Right ventricle myocardium inferior (tissue), 1 donor: Measurements from ENCODE around the gene ZNF674. TPM values are rescaled to one million over a fixed set of nuclear protein-coding genes. Genes with fewer than 3 reads are reported as not detected.
"Not testable (repeated sequence)": the region's sequence is repeated elsewhere in the genome, so short reads cannot be mapped to it uniquely, and the experiment has no call there.

ENCODE experiments used
- ATAC-seq: fragments of 200-7000 bp; cut with Tn5 transposase; one replicate; pipeline ENCODE4 v1.9.1; 2020; ENCODE audit warnings: mild to moderate bottlenecking, moderate library complexity
- DNase-seq: peaks from one replicate; pipeline ENCODE4 v3.0.0; 2021; ENCODE audit errors: missing footprints
- intact Hi-C: fragments of 100-400 bp; cut with DNase I; formaldehyde crosslinking; loops from one replicate; pipeline ENCODE4 v1.11.0; 2022
- total RNA-seq: library from RNA; stranded (reverse); fragmentation: NEBNext Ultra II Directional; extraction: Animal tissue kit (Norgen Biotek cat#: 25700); gene quantifications from one replicate; pipeline ENCODE4 v1.2.1, GENCODE V29; 2021
- donor health status: DM: no; HTN: yes; CAD: no; lungs with severe emphysema.

ZNF674 gene
- total RNA-seq, 1 donor from 2014 or later = 2.2 TPM

DNA sequence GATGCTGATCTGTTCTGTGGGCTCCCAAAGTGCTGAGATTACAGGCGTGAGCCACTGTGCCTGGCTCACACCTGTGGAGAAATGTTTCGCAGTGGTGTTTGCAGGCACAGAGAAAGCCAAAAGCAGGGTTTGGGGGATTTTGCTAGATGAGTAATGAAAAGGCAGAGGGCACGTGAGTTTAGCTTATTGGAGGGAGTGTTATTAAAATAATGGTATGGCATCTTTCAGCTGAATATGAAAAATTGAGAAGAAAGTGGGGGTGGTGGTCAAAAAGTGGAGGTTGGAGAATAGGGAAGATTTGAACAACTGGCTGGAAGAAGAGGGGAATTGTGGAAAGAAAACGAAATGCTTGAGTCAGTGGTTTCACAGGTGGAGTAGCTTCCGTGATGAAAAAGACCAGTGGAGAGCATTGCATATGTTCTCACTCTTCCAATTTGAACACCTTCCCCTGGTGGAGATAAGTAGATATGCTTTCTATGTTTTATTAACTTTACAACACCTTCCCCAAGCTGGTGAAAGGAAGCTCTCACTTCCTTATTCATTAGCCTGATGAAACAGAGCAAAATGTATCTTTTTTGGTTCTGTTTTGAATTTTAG lies 27.2 kb upstream of the ZNF674 start:
- intact Hi-C loops = loop anchor here (2.0 kb wide), 1 partner anchor 70 kb away; no protein-coding TSS in a partner anchor
- ATAC-seq (no peak), DNase-seq (no peak)

- intact Hi-C loops = loop anchor here (2.0 kb wide), 1 partner anchor 71 kb away; no protein-coding TSS in a partner anchor
- ATAC-seq (no peak), DNase-seq (no peak)
These were observed 26.5 kb upstream of the ZNF674 start for GRCh38 chrX:46571423-46572339.

- DNase-seq = no peak
These were observed 24.4 kb upstream of the ZNF674 start for GRCh38 chrX:46569621-46570020.

DNA sequence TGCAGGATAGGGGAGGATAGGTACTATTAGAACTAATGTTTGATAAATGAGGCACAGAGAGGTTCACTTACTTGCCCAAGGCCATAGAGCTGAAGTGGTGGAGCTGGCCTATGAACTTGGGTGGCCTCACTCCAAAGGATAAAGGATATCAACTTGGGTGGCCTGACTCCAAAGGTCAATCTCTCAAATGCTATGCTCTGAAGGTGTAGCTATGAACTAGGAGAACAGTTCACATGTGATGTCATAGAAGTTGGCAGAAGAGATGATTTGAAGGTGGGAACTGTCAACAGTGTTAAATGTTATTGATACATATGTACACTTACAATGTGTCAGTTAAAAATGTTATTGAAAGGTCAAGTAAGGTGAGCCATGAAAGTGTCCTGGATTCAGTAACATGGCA lies 22.2 kb upstream of the ZNF674 start:
- peak; percentile 46 for ATAC-seq
- intact Hi-C loops = no loop called here

More at GRCh38 chrX:46569621-46570020, 24.4 kb upstream of the ZNF674 start:
- intact Hi-C loops = no loop called here
- no peak for ATAC-seq

GRCh38 chrX:46561824-46562657 lies 16.8 kb upstream of the ZNF674 start:
- intact Hi-C loops = no loop called here
- DNase-seq (no peak), ATAC-seq (peak; percentile 59)

More for the DNA sequence above, 22.2 kb upstream of the ZNF674 start:
- DNase-seq = no peak

DNA sequence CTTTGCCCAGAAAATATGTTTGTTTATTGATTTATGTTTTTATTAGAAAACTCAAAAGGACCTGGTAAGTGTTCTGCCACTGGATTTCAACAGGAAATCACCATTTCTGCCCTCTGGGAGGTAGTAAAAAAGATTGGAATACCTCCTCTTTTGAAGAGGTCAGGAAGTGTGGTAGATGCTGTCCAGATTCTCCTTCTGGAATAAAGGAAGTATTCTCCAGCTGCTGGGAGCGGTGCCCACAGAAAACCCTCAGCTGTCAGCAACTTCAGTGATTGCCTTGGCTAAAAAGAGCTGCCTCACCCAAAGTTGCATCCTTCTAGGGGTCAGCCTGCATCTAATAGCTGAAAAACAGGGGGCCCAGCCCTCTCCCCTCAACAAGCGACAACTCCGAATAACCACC lies 13.8 kb upstream of the ZNF674 start:
- no peak for DNase-seq
- intact Hi-C loops = loop anchor here (5.0 kb wide), 1 partner anchor 128 kb away; no protein-coding TSS in a partner anchor
- ATAC-seq = no peak

DNA sequence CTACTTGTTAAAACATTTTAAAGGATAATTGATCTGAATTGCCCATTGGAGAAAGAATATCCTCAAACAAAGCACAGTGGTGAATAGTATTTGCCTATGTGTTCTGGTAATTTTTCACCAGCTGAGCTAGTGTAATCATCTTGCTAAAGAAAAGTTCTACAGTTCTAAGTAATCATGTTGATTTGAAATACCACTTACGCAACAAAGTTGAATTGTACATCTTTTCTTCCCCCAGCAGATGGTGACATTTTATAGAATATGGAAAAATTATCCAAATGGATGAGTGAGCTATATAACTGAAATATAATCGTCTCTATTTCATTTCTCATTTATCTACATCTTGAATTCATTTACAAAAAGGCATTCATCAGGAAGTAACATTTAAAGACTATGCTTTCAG lies 9.7 kb upstream of the ZNF674 start:
- DNase-seq (no peak), ATAC-seq (no peak)
- intact Hi-C loops = loop anchor here (5.0 kb wide), 1 partner anchor 132 kb away; no protein-coding TSS in a partner anchor

DNA sequence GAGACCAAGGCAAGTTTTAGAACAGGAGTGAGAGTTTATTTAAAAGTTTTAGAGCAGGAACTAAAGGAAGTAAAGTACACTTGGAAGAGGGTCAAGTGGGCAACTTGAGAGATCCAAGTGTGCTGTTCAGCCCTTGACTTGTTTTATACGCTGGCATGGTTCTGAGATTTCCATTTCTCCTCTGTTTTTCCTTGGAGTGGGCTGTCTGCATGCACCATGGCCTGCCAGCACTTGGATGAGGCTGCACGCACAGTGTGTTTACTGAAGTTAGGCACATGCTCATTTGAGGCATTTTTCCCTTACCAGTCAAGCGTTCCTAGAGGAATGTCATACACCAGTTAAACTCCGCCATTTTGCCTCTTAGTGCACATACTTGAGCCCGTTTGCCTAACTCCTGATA lies 8.7 kb upstream of the ZNF674 start:
- DNase-seq = no peak
- no peak for ATAC-seq
- intact Hi-C loops = no loop called here

DNA sequence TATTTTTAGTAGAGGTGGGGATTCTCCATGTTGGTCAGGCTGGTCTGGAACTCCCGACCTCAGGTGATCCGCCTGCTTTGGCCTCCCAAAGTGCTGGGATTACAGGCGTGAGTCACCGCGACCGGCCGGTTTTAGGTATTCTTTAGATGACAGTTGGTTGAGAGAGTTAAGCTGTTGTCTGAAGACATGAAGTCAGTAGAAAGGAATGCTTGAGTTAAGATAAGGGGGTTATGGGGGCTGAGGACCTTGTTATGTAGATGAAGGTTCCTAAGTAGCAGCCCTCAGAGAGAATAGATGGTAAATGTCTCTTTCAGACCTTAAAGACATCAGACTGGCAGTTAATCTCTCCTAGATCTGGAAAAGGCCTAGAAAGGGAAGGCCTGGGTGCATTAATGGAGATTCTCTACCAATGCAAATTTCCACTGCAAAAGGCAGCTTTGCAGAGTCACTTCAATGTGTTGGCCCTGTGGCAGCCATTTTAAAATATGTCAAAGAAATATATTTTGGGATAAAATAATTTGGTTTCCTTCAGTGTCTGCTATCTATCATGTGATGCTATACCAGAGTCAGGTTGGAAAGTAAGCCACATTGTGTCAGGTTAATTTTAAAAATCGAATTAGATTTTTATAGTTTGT lies 6.4 kb upstream of the ZNF674 start:
- intact Hi-C loops = no loop called here

DNA sequence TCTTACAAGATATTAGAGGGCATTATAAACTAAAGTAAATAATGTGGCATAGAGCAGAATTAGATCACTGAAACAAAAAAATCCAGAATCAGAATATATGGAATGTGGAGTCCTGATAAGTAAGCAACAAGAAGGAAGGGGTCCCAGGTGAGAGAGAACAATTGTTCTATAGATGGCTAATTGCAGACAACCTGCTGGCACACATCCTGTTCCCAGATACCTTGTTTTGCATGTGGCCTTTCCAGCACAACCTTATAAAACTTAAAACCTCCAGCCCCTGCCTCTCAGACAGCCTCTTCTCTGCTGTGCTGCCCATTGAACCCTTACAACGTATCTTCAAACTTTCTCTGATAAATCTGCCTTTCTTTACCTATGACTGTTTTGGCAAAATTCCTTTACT lies 4.7 kb upstream of the ZNF674 start:
- intact Hi-C loops = loop anchor here (10.0 kb wide), 1 partner anchor 105 kb away; no protein-coding TSS in a partner anchor
- ATAC-seq (no peak), DNase-seq (no peak)

More for the DNA sequence above, 6.4 kb upstream of the ZNF674 start:
- no peak for ATAC-seq
- no peak for DNase-seq

GRCh38 chrX:46547857-46548256 lies 2.6 kb upstream of the ZNF674 start:
- ATAC-seq = no peak
- intact Hi-C loops = loop anchor here (10.0 kb wide), 1 partner anchor 103 kb away; no protein-coding TSS in a partner anchor
- DNase-seq = no peak

GRCh38 chrX:46544527-46544926 lies 694 bp downstream of the ZNF674 start:
- ATAC-seq, DNase-seq: not testable (repeated sequence)
- intact Hi-C loops = loop anchor here (10.0 kb wide), 1 partner anchor 100 kb away; no protein-coding TSS in a partner anchor

DNA sequence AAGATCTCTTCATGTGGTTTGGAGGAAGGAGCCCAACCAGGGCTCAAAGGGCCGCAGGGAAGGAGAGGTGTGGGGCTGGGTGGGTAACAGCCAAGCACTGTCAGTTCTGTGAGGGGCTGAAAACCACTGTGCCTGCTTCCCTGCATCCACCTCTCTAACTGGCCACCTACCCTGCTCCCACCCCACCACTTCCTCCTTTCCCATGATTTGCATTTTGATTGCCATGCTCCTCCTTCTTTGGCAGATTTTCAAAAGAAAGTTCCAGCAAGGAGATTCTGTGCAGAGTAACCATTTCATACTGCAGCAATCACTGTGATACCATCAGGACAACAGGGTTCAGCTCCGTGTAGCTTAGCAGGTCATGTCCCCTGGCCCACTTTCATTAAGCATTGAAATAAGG lies 1.8 kb downstream of the ZNF674 start:
- no peak for DNase-seq
- intact Hi-C loops = loop anchor here (10.0 kb wide), 1 partner anchor 99 kb away; no protein-coding TSS in a partner anchor
- ATAC-seq = no peak

- intact Hi-C loops = no loop called here
- no peak for DNase-seq
- ATAC-seq = no peak
These were observed 13.8 kb downstream of the ZNF674 start for GRCh38 chrX:46531442-46531841.

- intact Hi-C loops, ATAC-seq, DNase-seq: not testable (repeated sequence)
These were observed 14.8 kb downstream of the ZNF674 start for GRCh38 chrX:46530404-46530908.

DNA sequence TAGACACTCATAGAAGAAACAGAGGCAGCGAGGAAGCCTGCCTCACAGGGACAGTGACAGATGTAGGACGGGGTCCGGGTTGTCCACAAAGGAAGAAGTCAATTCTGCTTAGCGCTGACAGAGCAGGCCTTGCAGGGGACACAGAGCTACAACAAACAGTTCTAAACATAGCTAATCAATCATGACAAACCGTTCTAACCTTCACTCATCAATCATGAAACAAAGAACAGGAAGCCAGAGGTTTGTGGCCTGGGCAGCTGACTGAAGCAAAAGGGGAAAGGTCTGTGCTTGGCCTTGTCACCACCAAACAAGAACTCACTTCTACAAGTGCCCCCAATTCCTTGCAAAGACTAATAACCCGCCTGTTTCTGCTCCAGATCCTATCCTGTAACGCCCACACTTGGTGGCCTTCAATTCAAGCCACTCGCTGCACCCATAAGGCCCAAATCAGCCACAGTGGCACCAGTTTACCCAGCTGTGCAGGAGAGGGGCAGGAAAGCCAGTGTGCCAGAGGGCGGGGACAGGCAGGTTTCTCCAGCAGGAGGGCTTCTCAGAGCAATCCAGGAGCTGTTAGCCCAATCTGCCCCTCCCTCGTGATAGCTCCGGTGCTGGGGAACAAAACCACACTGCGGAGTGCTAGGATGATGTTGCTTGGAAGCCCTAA lies 15.3 kb downstream of the ZNF674 start:
- intact Hi-C loops, DNase-seq, ATAC-seq: not testable (repeated sequence)

GRCh38 chrX:46528640-46529039 lies 16.6 kb downstream of the ZNF674 start:
- intact Hi-C loops, DNase-seq, ATAC-seq: not testable (repeated sequence)
